Activated T-cell treated with anti-CD3 and anti-CD28 coated beads, Interleukin-2, amount 50 U/mL, for 24 hours (primary cell): ENCODE data around the gene PPP1R10.

Source experiments
- DNase-seq: peaks from one replicate; pipeline ENCODE4 v3.0.0-alpha.2; 2020
- H3K27ac Mint-ChIP-seq: 2 replicates; pipeline ENCODE4 v1.8.0; 2020; ENCODE audit warnings: mild to moderate bottlenecking, mixed read lengths
- H3K27me3 Mint-ChIP-seq: 2 replicates; pipeline ENCODE4 v1.8.0; 2020; ENCODE audit warnings: mixed read lengths
- H3K36me3 Mint-ChIP-seq: 2 replicates; pipeline ENCODE4 v1.8.0; 2020; ENCODE audit warnings: low read depth, mixed read lengths
- H3K4me1 Mint-ChIP-seq: 2 replicates; pipeline ENCODE4 v1.8.0; 2020; ENCODE audit warnings: low read depth, mixed read lengths
- H3K4me3 Mint-ChIP-seq: 2 replicates; pipeline ENCODE4 v1.8.0; 2020; ENCODE audit warnings: mild to moderate bottlenecking, moderate library complexity, mixed read lengths
- H3K9me3 Mint-ChIP-seq: 2 replicates; pipeline ENCODE4 v1.8.0; 2020; ENCODE audit warnings: mixed read lengths

Gene PPP1R10

GRCh38 chr6:30592287-30592686, 24.8 kb downstream of the PPP1R10 start:
- DNase-seq, result no peak
- H3K27ac Mint-ChIP-seq, result peak overlapping the region; percentile 0
- H3K27me3 Mint-ChIP-seq, result no peaks in the 10 kb centered on the region
- H3K4me1 Mint-ChIP-seq, result peaks cover 14% of the 10 kb centered on the region
- peaks cover 91% of the 10 kb centered on the region for H3K36me3 Mint-ChIP-seq
- no peaks in the 10 kb centered on the region for H3K9me3 Mint-ChIP-seq
- H3K4me3 Mint-ChIP-seq, result no peak overlapping the region

GRCh38 chr6:30591008-30591407, 26.0 kb downstream of the PPP1R10 start:
- DNase-seq, result no peak
- Mint-ChIP-seq H3K36me3 (peaks cover 96% of the 10 kb centered on the region), H3K27ac (peak overlapping the region; percentile 78), H3K4me1 (peaks cover 10% of the 10 kb centered on the region), H3K27me3 (no peaks in the 10 kb centered on the region), H3K4me3 (no peak overlapping the region), H3K9me3 (no peaks in the 10 kb centered on the region)

- Mint-ChIP-seq H3K36me3 (peaks cover 99% of the 10 kb centered on the region), H3K4me3 (no peak overlapping the region), H3K9me3 (no peaks in the 10 kb centered on the region), H3K4me1 (peaks cover 10% of the 10 kb centered on the region), H3K27ac (peak overlapping the region; percentile 78), H3K27me3 (no peaks in the 10 kb centered on the region)
- DNase-seq, result no peak
Measured at GRCh38 chr6:30590509-30590908, 26.5 kb downstream of the PPP1R10 start.

GRCh38 chr6:30589754-30590358, 27.2 kb downstream of the PPP1R10 start:
- DNase-seq, result no peak
- H3K4me1 Mint-ChIP-seq, result peaks cover 8% of the 10 kb centered on the region
- H3K27me3 Mint-ChIP-seq, result no peaks in the 10 kb centered on the region
- peaks cover 99% of the 10 kb centered on the region for H3K36me3 Mint-ChIP-seq
- no peak overlapping the region for H3K4me3 Mint-ChIP-seq
- H3K27ac Mint-ChIP-seq, result peak overlapping the region; percentile 78
- H3K9me3 Mint-ChIP-seq, result no peaks in the 10 kb centered on the region

- DNase-seq, result no peak
- Mint-ChIP-seq H3K4me1 (no peaks in the 10 kb centered on the region), H3K36me3 (peaks cover 97% of the 10 kb centered on the region), H3K27ac (no peak overlapping the region), H3K4me3 (no peak overlapping the region), H3K9me3 (no peaks in the 10 kb centered on the region), H3K27me3 (no peaks in the 10 kb centered on the region)
Measured at GRCh38 chr6:30583921-30584320, 33.1 kb downstream of the PPP1R10 start.

- Mint-ChIP-seq H3K4me3 (no peak overlapping the region), H3K4me1 (peaks cover 44% of the 10 kb centered on the region), H3K27ac (peak overlapping the region; percentile 72), H3K9me3 (no peaks in the 10 kb centered on the region), H3K27me3 (no peaks in the 10 kb centered on the region), H3K36me3 (peaks cover 93% of the 10 kb centered on the region)
- DNase-seq, result no peak
Measured at GRCh38 chr6:30578051-30578450, 39.0 kb downstream of the PPP1R10 start.

- Mint-ChIP-seq H3K9me3 (no peaks in the 10 kb centered on the region), H3K4me1 (peaks cover 80% of the 10 kb centered on the region), H3K27me3 (no peaks in the 10 kb centered on the region), H3K27ac (peak overlapping the region; percentile 99), H3K36me3 (peaks cover 69% of the 10 kb centered on the region), H3K4me3 (peak overlapping the region; percentile 97)
- no peak for DNase-seq
Measured at GRCh38 chr6:30573113-30573512, 43.9 kb downstream of the PPP1R10 start.

GRCh38 chr6:30572148-30572547, 44.9 kb downstream of the PPP1R10 start:
- peak overlapping the region; percentile 99 for H3K27ac Mint-ChIP-seq
- peak overlapping the region; percentile 97 for H3K4me3 Mint-ChIP-seq
- DNase-seq, result no peak
- peaks cover 59% of the 10 kb centered on the region for H3K36me3 Mint-ChIP-seq
- H3K9me3 Mint-ChIP-seq, result no peaks in the 10 kb centered on the region
- peaks cover 77% of the 10 kb centered on the region for H3K4me1 Mint-ChIP-seq
- no peaks in the 10 kb centered on the region for H3K27me3 Mint-ChIP-seq

- Mint-ChIP-seq H3K4me3 (peak overlapping the region; percentile 97), H3K27ac (peak overlapping the region; percentile 99), H3K27me3 (no peaks in the 10 kb centered on the region), H3K9me3 (no peaks in the 10 kb centered on the region), H3K36me3 (peaks cover 55% of the 10 kb centered on the region), H3K4me1 (peaks cover 75% of the 10 kb centered on the region)
- DNase-seq, result no peak
Measured at GRCh38 chr6:30571762-30572082, 45.3 kb downstream of the PPP1R10 start.

GRCh38 chr6:30571075-30571761, 45.8 kb downstream of the PPP1R10 start, which contains the start of gene ABCF1:
TSS of gene ABCF1 (plus strand) at chr6:30571442. CDS start at chr6:30571488, 46 bp downstream.
- H3K27me3 Mint-ChIP-seq, result no peaks in the 10 kb centered on the region

GRCh38 chr6:30570740-30571074, 46.3 kb downstream of the PPP1R10 start:
- no peaks in the 10 kb centered on the region for H3K9me3 Mint-ChIP-seq
- H3K36me3 Mint-ChIP-seq, result peaks cover 48% of the 10 kb centered on the region

More at GRCh38 chr6:30571075-30571761, 45.8 kb downstream of the PPP1R10 start, which contains the start of gene ABCF1:
- DNase-seq, result peak; percentile 100
- Mint-ChIP-seq H3K4me1 (peaks cover 71% of the 10 kb centered on the region), H3K27ac (peak within 1 kb of the TSS; percentile 99), H3K4me3 (peak within 1 kb of the TSS; percentile 97), H3K36me3 (peaks cover 50% of the 10 kb centered on the region), H3K9me3 (no peaks in the 10 kb centered on the region)

GRCh38 chr6:30570263-30570662, 46.8 kb downstream of the PPP1R10 start:
- H3K9me3 Mint-ChIP-seq, result no peaks in the 10 kb centered on the region
- H3K36me3 Mint-ChIP-seq, result peaks cover 46% of the 10 kb centered on the region
- H3K27ac Mint-ChIP-seq, result peak overlapping the region; percentile 99
- H3K4me3 Mint-ChIP-seq, result peak overlapping the region; percentile 97
- H3K27me3 Mint-ChIP-seq, result no peaks in the 10 kb centered on the region
- DNase-seq, result no peak
- peaks cover 69% of the 10 kb centered on the region for H3K4me1 Mint-ChIP-seq

More at GRCh38 chr6:30570740-30571074, 46.3 kb downstream of the PPP1R10 start:
- Mint-ChIP-seq H3K27me3 (no peaks in the 10 kb centered on the region), H3K4me1 (peaks cover 71% of the 10 kb centered on the region), H3K27ac (peak overlapping the region; percentile 99), H3K4me3 (peak overlapping the region; percentile 97)
- no peak for DNase-seq

GRCh38 chr6:30568245-30568644, 48.8 kb downstream of the PPP1R10 start:
- Mint-ChIP-seq H3K27me3 (no peaks in the 10 kb centered on the region), H3K9me3 (no peaks in the 10 kb centered on the region), H3K27ac (peak overlapping the region; percentile 62), H3K36me3 (peaks cover 43% of the 10 kb centered on the region), H3K4me1 (peaks cover 54% of the 10 kb centered on the region), H3K4me3 (peak overlapping the region; percentile 9)
- peak; percentile 49 for DNase-seq

- Mint-ChIP-seq H3K27ac (peak overlapping the region; percentile 42), H3K36me3 (peaks cover 45% of the 10 kb centered on the region), H3K4me3 (no peak overlapping the region), H3K9me3 (no peaks in the 10 kb centered on the region), H3K27me3 (no peaks in the 10 kb centered on the region), H3K4me1 (peaks cover 43% of the 10 kb centered on the region)
- DNase-seq, result no peak
Measured at GRCh38 chr6:30565772-30566171, 51.3 kb downstream of the PPP1R10 start.

- H3K4me1 Mint-ChIP-seq, result peaks cover 42% of the 10 kb centered on the region
- no peak overlapping the region for H3K4me3 Mint-ChIP-seq
- H3K36me3 Mint-ChIP-seq, result peaks cover 60% of the 10 kb centered on the region
- H3K27ac Mint-ChIP-seq, result peak overlapping the region; percentile 16
- H3K27me3 Mint-ChIP-seq, result no peaks in the 10 kb centered on the region
- H3K9me3 Mint-ChIP-seq, result no peaks in the 10 kb centered on the region
- DNase-seq, result no peak
Measured at GRCh38 chr6:30564114-30564513, 52.9 kb downstream of the PPP1R10 start.
